NB4 (cell line): ENCODE measurements around the gene MLLT3.

Experiments used
- DNase-seq: peaks from one replicate; pipeline ENCODE4 v3.0.0; 2010; ENCODE audit warnings: low read depth
- H3K4me3 ChIP-seq: one replicate; pipeline ENCODE4 v1.5.1; 2011; ENCODE audit warnings: mild to moderate bottlenecking, low read depth, low read length, moderate library complexity
- MAX ChIP-seq: IDR thresholded peaks from 2 replicates; pipeline ENCODE4 v1.6.1; 2011; ENCODE audit warnings: low read depth, low read length
- MYC ChIP-seq: IDR thresholded peaks from 2 replicates; pipeline ENCODE4 v1.6.1; 2011; ENCODE audit warnings: low read depth, low read length
- POLR2A ChIP-seq: IDR thresholded peaks from 2 replicates; pipeline ENCODE4 v1.6.1; 2011; ENCODE audit warnings: mild to moderate bottlenecking; ENCODE audit not compliant: insufficient read length; ENCODE audit errors: extremely low read depth
- TF ChIP-seq, protein P1 (sequence below): IDR thresholded peaks from one replicate; pipeline ENCODE4 v1.5.1; 2012; ENCODE audit warnings: low read depth, low read length

MLLT3 gene

DNA sequence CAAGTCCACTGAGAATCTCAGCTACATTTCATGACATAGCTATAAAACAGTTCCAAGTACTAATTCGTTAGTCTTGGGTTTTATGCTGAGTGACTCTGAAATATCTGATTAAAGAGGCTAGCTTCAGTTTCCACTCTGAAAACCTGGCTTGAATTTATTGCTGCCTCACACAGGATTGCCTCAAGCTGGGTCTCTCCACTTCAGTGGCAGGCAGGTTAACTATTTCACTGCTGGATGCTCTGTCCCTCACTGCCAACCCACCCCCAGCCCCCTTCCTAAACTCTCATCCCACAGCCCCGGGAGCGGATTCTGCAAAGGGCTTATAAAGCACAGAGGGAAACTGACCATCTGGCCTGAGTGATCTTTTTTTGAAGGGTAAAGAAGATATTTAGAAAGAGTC is 318.3 kb downstream of the MLLT3 start:
- DNase-seq, result no peak
- no peak overlapping the region for H3K4me3 ChIP-seq
- TF ChIP-seq MAX, result no peak
- no peak for TF ChIP-seq MYC
- TF ChIP-seq, protein P1, sequence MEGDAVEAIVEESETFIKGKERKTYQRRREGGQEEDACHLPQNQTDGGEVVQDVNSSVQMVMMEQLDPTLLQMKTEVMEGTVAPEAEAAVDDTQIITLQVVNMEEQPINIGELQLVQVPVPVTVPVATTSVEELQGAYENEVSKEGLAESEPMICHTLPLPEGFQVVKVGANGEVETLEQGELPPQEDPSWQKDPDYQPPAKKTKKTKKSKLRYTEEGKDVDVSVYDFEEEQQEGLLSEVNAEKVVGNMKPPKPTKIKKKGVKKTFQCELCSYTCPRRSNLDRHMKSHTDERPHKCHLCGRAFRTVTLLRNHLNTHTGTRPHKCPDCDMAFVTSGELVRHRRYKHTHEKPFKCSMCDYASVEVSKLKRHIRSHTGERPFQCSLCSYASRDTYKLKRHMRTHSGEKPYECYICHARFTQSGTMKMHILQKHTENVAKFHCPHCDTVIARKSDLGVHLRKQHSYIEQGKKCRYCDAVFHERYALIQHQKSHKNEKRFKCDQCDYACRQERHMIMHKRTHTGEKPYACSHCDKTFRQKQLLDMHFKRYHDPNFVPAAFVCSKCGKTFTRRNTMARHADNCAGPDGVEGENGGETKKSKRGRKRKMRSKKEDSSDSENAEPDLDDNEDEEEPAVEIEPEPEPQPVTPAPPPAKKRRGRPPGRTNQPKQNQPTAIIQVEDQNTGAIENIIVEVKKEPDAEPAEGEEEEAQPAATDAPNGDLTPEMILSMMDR, result no peak
- no peak for TF ChIP-seq POLR2A

DNA sequence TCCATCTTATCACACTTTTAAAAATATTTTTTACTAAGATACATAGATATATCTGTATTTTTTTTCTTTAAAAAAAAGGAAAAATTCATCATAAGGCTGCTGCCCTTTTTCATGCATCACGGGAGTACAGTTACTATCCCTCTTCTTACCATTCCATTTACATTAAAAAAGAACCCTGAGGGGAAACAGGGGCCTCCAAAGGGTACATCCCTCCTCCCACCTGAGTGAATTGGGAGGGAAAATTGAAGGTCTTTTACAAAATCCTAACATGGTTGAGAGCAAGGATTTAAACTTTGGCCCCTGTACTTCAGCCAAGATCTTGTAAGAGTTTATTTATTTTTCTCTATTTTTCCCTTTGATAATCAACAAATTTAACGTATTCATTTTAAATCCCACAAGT is 319.2 kb downstream of the MLLT3 start:
- no peak for TF ChIP-seq MAX
- TF ChIP-seq MYC, result no peak
- TF ChIP-seq POLR2A, result no peak
- TF ChIP-seq, protein P1, result no peak
- no peak for DNase-seq
- no peak overlapping the region for H3K4me3 ChIP-seq

- no peak overlapping the region for H3K4me3 ChIP-seq
- TF ChIP-seq, protein P1, result no peak
- TF ChIP-seq MAX, result no peak
- no peak for TF ChIP-seq POLR2A
- TF ChIP-seq MYC, result no peak
- no peak for DNase-seq
Measured at GRCh38 chr9:20302197-20302596, 320.1 kb downstream of the MLLT3 start.

- no peak for TF ChIP-seq MYC
- no peak for TF ChIP-seq POLR2A
- TF ChIP-seq MAX, result no peak
- TF ChIP-seq, protein P1, result no peak
- H3K4me3 ChIP-seq, result no peak overlapping the region
- no peak for DNase-seq
Measured at GRCh38 chr9:20300430-20301115, 321.7 kb downstream of the MLLT3 start.

DNA sequence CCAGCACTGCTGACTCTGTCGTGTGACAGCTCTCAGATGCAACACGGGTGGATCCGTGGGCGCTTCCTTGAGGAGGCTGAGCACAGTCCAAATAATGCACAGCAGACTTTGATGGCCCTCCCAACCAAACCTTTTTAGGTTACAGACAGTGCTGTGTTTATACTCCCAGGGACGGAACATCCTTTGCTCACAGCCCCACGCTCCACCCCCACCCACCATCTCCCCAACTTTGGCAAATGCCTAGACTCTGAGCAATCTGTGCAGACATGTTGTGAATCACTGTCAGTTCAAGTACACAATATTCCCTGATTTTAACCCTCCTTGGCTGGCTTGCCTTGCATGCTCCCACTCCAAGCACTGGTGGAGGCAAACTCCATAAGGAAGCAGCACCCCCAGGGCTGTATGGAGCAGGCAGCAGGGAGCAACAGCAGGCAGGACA is 324.6 kb downstream of the MLLT3 start:
- no peak for DNase-seq
- H3K4me3 ChIP-seq, result no peak overlapping the region
- TF ChIP-seq, protein P1, result no peak
- TF ChIP-seq MAX, result no peak

- DNase-seq, result no peak
- TF ChIP-seq MAX, result no peak
- TF ChIP-seq POLR2A, result no peak
- TF ChIP-seq, protein P1, result no peak
- no peak for TF ChIP-seq MYC
- H3K4me3 ChIP-seq, result no peak overlapping the region
Measured at GRCh38 chr9:20295555-20295954, 326.7 kb downstream of the MLLT3 start.
